ENCODE measurements around the gene NRDC.
"Not testable (repeated sequence)": the region's sequence is repeated elsewhere in the genome, so short reads cannot be mapped to it uniquely, and the experiment has no call there.

Gene NRDC

DNA sequence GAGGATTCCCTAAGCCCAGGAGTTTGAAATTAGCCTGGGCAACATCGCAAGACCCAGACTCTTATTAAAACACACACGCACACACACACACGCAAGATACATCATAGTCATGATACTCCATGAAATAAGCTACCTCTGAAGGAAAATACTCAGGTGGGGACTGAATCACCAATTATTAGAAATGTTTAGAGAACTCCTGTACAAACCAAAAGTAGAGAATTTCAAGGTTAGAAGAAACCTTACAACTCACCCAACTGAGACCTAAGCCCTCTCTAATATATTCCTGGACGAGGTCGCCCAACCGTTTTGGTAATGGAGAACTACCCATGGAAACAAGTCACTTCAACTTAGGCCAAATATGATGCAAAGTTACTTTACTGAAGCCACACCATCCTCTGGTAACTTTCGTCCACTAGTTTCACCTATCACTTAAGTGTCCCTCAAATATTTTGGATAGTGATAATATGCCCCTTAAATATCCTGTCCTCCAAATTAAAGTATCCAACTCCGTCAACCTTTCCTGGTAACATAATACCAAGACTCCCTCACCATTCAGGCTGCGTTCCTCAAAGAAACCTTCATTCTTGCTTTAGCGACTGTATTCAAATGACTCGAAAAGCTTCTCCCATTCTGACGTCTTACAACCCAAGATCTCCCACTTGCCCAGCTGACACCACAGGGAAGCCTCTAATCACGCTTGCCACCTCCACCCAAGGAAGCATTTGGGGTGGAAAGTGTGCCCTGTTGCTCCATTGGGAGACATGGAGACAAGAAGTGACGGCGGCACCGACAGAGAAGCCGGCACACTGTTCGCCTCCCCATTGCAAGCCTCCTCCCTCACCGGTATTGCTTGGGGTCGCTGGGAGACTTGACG, 856 bp downstream of the NRDC start:
- no peak for TF ChIP-seq CTCF (IDR thresholded peaks at IDR 0.05; ENCODE audit: low read depth, low read length)
- no peak for DNase-seq (ENCODE audit: extremely low read depth, low read depth)

GRCh38 chr1:51875836-51876235, 2.7 kb downstream of the NRDC start:
- no peak for TF ChIP-seq CTCF (IDR thresholded peaks at IDR 0.05; ENCODE audit: low read depth, low read length)
- no peak for DNase-seq (ENCODE audit: extremely low read depth, low read depth)

DNA sequence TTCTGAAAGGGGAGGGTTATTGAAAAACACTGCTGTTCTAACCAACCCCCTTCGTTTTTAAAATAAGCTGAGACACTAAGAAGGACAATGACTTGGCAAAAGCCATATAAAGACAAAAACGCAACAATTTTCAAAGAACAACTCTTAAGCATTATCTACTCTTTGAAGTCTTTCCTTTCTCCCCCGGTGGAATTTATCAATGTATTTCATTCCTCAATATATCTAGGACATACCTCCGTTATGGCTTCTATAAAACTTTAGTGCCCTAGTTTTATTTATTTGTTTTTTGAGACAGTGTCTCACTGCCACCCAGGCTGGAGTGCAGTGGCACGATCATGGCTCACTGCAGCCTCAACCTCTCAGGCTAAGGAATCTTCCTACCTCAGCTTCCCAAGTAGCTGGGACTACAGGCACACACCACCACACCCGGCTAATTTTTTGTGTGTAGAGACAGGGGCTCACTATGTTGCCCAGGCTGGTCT, 3.2 kb downstream of the NRDC start:
- no peak for TF ChIP-seq CTCF (IDR thresholded peaks at IDR 0.05; ENCODE audit: low read depth, low read length)
- no peak for DNase-seq (ENCODE audit: extremely low read depth, low read depth)

GRCh38 chr1:51873270-51873669, 5.3 kb downstream of the NRDC start:
- DNase-seq (ENCODE audit: extremely low read depth, low read depth): not testable (repeated sequence)

GRCh38 chr1:51871351-51871975, 7.1 kb downstream of the NRDC start:
- DNase-seq (ENCODE audit: extremely low read depth, low read depth): no peak
- TF ChIP-seq CTCF (IDR thresholded peaks at IDR 0.05; ENCODE audit: low read depth, low read length): no peak

DNA sequence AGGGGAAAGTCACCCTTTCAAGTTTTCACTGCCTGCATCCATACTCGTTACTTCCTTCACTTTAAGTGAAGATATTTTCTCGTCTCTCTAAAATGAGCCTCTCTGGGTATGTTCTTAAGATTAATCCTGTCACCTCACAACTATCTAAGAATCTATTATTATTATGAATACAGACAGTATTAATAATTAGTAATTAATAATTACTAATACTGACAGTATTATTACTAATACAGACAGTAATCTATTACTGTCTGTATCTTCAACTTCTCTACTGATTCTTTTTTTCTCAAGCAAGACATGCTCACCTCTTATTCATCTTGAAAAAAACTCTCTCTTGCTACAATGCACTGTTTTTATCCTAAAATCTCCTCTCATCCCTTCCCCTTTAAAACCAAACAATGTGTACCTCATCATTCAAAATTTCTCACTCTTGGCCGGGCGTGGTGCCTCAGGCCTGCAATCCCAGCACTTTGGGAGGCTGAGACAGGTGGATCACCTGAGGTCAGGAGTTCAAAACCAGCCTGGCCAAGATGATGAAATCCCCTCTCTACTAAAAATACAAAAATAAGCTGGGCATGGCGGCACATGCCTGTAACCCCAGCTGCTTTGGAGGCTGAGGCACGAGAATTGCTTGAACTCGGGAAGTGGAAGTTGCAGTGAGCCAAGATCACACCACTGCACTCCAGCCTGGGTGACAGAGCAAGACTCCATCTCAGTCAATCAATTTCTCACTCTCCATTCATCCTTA, 7.8 kb downstream of the NRDC start:
- DNase-seq (ENCODE audit: extremely low read depth, low read depth): no peak
- TF ChIP-seq CTCF (IDR thresholded peaks at IDR 0.05; ENCODE audit: low read depth, low read length): no peak

- DNase-seq (ENCODE audit: extremely low read depth, low read depth): no peak
- TF ChIP-seq CTCF (IDR thresholded peaks at IDR 0.05; ENCODE audit: low read depth, low read length): no peak
Measured at GRCh38 chr1:51867479-51868232, 10.9 kb downstream of the NRDC start.

Data from AG09319 (cell line).